Measurements from ENCODE around the gene SCO1. TPM values are rescaled to one million over a fixed set of nuclear protein-coding genes. Genes with fewer than 3 reads are reported as not detected.

Gene SCO1
- total and polyA plus RNA-seq, 2 donors (not counting 3 experiments of a cell fraction or from before 2014, with no cell fraction given), result 11.9 to 30.8 TPM

GRCh38 chr17:10726196-10726595, 28.9 kb upstream of the SCO1 start:
- intact Hi-C loops (cut with micrococcal nuclease), result no loop called here
- FAIRE-seq, result no peak

DNA sequence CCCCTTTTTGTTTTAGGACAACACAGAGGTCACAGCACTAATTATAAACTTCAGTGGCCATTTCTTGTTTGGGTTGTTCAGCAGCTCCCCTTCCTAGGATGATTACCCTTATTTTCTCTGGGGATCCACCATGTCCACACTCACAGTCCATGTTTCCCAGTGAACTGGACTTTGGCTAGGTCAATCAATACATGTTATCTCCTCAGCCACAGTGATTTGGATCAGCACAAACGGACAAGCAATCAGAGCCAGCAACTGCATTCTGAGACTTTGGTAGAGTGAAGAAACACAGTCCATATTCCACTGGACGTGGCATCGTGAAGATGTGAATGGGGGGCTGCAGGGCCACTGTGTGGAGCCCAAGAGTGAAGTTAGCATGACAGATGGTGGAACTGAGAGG, 27.9 kb upstream of the SCO1 start:
- ChIA-PET POLR2A (no interaction called here), CTCF (no interaction called here)
- Histone ChIP-seq H2AFZ (ENCODE audit: low read depth, low read length) (no peak overlapping the region), H3K4me3 (replicated peaks in 1 of 3; ENCODE audit: insufficient read depth in 1 of 3, low read depth in 1 of 3, low read length in 3 of 3) (no peak overlapping the region), H3K9me3 (replicated peaks; ENCODE audit: control insufficient read depth, insufficient read depth, low read length) (no peaks in the 10 kb centered on the region), H3K79me2 (ENCODE audit: control insufficient read depth, insufficient read depth, low read length) (no peaks in the 10 kb centered on the region), H3K27ac (ENCODE audit: insufficient read depth, low read depth, low read length) (no peak overlapping the region), H3K9me1 (replicated peaks; ENCODE audit: control insufficient read depth, extremely low read depth, insufficient read depth, low read length) (no peaks in the 10 kb centered on the region), H3K36me3 (ENCODE audit: control insufficient read depth in 2 of 2, extremely low read depth in 1 of 2, insufficient read depth in 2 of 2, low read length in 2 of 2) (no peaks in the 10 kb centered on the region), H3K4me2 (ENCODE audit: insufficient read depth, low read length) (no peak overlapping the region), H4K20me1 (replicated peaks; ENCODE audit: control insufficient read depth, extremely low read depth, insufficient read depth, low read length) (no peaks in the 10 kb centered on the region), H3K4me1 (ENCODE audit: control insufficient read depth, extremely low read depth, insufficient read depth, low read length) (no peaks in the 10 kb centered on the region), H3K9ac (replicated peaks; ENCODE audit: extremely low read depth, insufficient read depth, low read length) (no peak overlapping the region), H3K27me3 (ENCODE audit: control insufficient read depth in 2 of 2, insufficient read depth in 2 of 2, low read length in 2 of 2) (no peaks in the 10 kb centered on the region)
- FAIRE-seq, result no peak
- dilution Hi-C loops (cut with MboI; ENCODE audit: extremely low pct_ligation_motif_present, low sequenced_read_pairs) (no loop called here), intact Hi-C loops (cut with micrococcal nuclease) (no loop called here)
- no TSS peak for BruUV-seq (replicated peaks)
- TF ChIP-seq, protein P1, sequence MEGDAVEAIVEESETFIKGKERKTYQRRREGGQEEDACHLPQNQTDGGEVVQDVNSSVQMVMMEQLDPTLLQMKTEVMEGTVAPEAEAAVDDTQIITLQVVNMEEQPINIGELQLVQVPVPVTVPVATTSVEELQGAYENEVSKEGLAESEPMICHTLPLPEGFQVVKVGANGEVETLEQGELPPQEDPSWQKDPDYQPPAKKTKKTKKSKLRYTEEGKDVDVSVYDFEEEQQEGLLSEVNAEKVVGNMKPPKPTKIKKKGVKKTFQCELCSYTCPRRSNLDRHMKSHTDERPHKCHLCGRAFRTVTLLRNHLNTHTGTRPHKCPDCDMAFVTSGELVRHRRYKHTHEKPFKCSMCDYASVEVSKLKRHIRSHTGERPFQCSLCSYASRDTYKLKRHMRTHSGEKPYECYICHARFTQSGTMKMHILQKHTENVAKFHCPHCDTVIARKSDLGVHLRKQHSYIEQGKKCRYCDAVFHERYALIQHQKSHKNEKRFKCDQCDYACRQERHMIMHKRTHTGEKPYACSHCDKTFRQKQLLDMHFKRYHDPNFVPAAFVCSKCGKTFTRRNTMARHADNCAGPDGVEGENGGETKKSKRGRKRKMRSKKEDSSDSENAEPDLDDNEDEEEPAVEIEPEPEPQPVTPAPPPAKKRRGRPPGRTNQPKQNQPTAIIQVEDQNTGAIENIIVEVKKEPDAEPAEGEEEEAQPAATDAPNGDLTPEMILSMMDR (IDR thresholded peaks at IDR 0.05; ENCODE audit: extremely low read depth in 1 of 2, insufficient read depth in 1 of 2, low read depth in 1 of 2, low read length in 2 of 2), result no peak
- TF ChIP-seq GATA2 (IDR thresholded peaks at IDR 0.05; ENCODE audit: insufficient read depth, insufficient read length, low read depth, low read length) (no peak), MAX (IDR thresholded peaks at IDR 0.05; ENCODE audit: insufficient read depth, insufficient read length) (no peak), FOS (IDR thresholded peaks at IDR 0.05; ENCODE audit: borderline replicate concordance, insufficient read depth, low read length) (no peak), JUN (IDR thresholded peaks at IDR 0.05; ENCODE audit: borderline replicate concordance, insufficient read depth, insufficient read length, low read depth) (no peak), POLR2AphosphoS5 (IDR thresholded peaks at IDR 0.05; ENCODE audit: insufficient read depth, low read depth, low read length) (no peak), EZH2 (IDR thresholded peaks at IDR 0.05; ENCODE audit: borderline replicate concordance, low read depth, low read length, severe bottlenecking) (no peak), POLR2A (IDR thresholded peaks at IDR 0.05; ENCODE audit: low read depth, low read length) (no peak), MYC (IDR thresholded peaks at IDR 0.05; ENCODE audit: low read depth, low read length) (no peak)
- no peak for DNase-seq (ENCODE audit: low read depth, low spot score)

More at GRCh38 chr17:10726196-10726595, 28.9 kb upstream of the SCO1 start:
- no peak for TF ChIP-seq POLR2A (IDR thresholded peaks at IDR 0.05; ENCODE audit: low read depth, low read length)
- TF ChIP-seq POLR2AphosphoS5 (IDR thresholded peaks at IDR 0.05; ENCODE audit: insufficient read depth, low read depth, low read length), result no peak
- TF ChIP-seq MAX (IDR thresholded peaks at IDR 0.05; ENCODE audit: insufficient read depth, insufficient read length), result no peak
- TF ChIP-seq GATA2 (IDR thresholded peaks at IDR 0.05; ENCODE audit: insufficient read depth, insufficient read length, low read depth, low read length), result no peak
- TF ChIP-seq MYC (IDR thresholded peaks at IDR 0.05; ENCODE audit: low read depth, low read length), result no peak
- TF ChIP-seq FOS (IDR thresholded peaks at IDR 0.05; ENCODE audit: borderline replicate concordance, insufficient read depth, low read length), result no peak
- no peak for TF ChIP-seq JUN (IDR thresholded peaks at IDR 0.05; ENCODE audit: borderline replicate concordance, insufficient read depth, insufficient read length, low read depth)
- TF ChIP-seq EZH2 (IDR thresholded peaks at IDR 0.05; ENCODE audit: borderline replicate concordance, low read depth, low read length, severe bottlenecking), result no peak
- Histone ChIP-seq H3K9me1 (replicated peaks; ENCODE audit: control insufficient read depth, extremely low read depth, insufficient read depth, low read length) (no peaks in the 10 kb centered on the region), H3K9ac (replicated peaks; ENCODE audit: extremely low read depth, insufficient read depth, low read length) (no peak overlapping the region), H4K20me1 (replicated peaks; ENCODE audit: control insufficient read depth, extremely low read depth, insufficient read depth, low read length) (no peaks in the 10 kb centered on the region), H3K4me1 (ENCODE audit: control insufficient read depth, extremely low read depth, insufficient read depth, low read length) (peaks cover 6% of the 10 kb centered on the region), H3K9me3 (replicated peaks; ENCODE audit: control insufficient read depth, insufficient read depth, low read length) (no peaks in the 10 kb centered on the region), H3K4me3 (replicated peaks in 1 of 3; ENCODE audit: insufficient read depth in 1 of 3, low read depth in 1 of 3, low read length in 3 of 3) (no peak overlapping the region), H3K4me2 (ENCODE audit: insufficient read depth, low read length) (no peak overlapping the region), H3K27ac (ENCODE audit: insufficient read depth, low read depth, low read length) (no peak overlapping the region), H3K27me3 (ENCODE audit: control insufficient read depth in 2 of 2, insufficient read depth in 2 of 2, low read length in 2 of 2) (no peaks in the 10 kb centered on the region), H3K36me3 (ENCODE audit: control insufficient read depth in 2 of 2, extremely low read depth in 1 of 2, insufficient read depth in 2 of 2, low read length in 2 of 2) (no peaks in the 10 kb centered on the region), H2AFZ (ENCODE audit: low read depth, low read length) (no peak overlapping the region), H3K79me2 (ENCODE audit: control insufficient read depth, insufficient read depth, low read length) (no peaks in the 10 kb centered on the region)
- BruUV-seq (replicated peaks), result no TSS peak
- ChIA-PET POLR2A (no interaction called here), CTCF (no interaction called here)
- dilution Hi-C loops (cut with MboI; ENCODE audit: extremely low pct_ligation_motif_present, low sequenced_read_pairs), result no loop called here
- no peak for DNase-seq (ENCODE audit: low read depth, low spot score)
